HG02943 (cell line): ENCODE measurements around the gene NUDT8.
"Not testable (repeated sequence)": the region's sequence is repeated elsewhere in the genome, so short reads cannot be mapped to it uniquely, and the experiment has no call there.

Experiments
- ATAC-seq: cut with Tn5 transposase; IDR thresholded peaks from one replicate; pipeline ENCODE4 v1.9.1; 2021; ENCODE audit warnings: mild to moderate bottlenecking, low read depth, moderate library complexity; ENCODE audit not compliant: unreplicated experiment

The NUDT8 gene

GRCh38 chr11:67596753-67597300 is 32.9 kb downstream of the NUDT8 start:
- ATAC-seq, result no peak

GRCh38 chr11:67594480-67594879 is 35.3 kb downstream of the NUDT8 start:
- ATAC-seq, result no peak

- ATAC-seq, result no peak
Observed at GRCh38 chr11:67593565-67593905, 36.2 kb downstream of the NUDT8 start.

GRCh38 chr11:67592880-67593564 is 36.7 kb downstream of the NUDT8 start:
- no peak for ATAC-seq

- not testable (repeated sequence) for ATAC-seq
Observed at GRCh38 chr11:67588899-67589415, 40.8 kb downstream of the NUDT8 start.

GRCh38 chr11:67588136-67588503 is 41.6 kb downstream of the NUDT8 start:
- ATAC-seq, result no peak

- ATAC-seq, result no peak
Observed at GRCh38 chr11:67586568-67587250, 43.0 kb downstream of the NUDT8 start.

- ATAC-seq, result no peak
Observed at GRCh38 chr11:67585911-67586310, 43.8 kb downstream of the NUDT8 start.

GRCh38 chr11:67584881-67585873 is 44.6 kb downstream of the NUDT8 start:
- no peak for ATAC-seq

GRCh38 chr11:67584205-67584880 is 45.4 kb downstream of the NUDT8 start:
- ATAC-seq, result peak; percentile 5

- ATAC-seq, result peak; percentile 47
Observed at GRCh38 chr11:67583247-67584204, 46.2 kb downstream of the NUDT8 start, which contains the start of gene GSTP1. GSTP1 (plus strand) TSS chr11:67583812; CDS start chr11:67583844, 32 bp downstream.

- no peak for ATAC-seq
Observed at GRCh38 chr11:67582011-67582410, 47.7 kb downstream of the NUDT8 start.

- no peak for ATAC-seq
Observed at GRCh38 chr11:67581469-67581868, 48.3 kb downstream of the NUDT8 start.

GRCh38 chr11:67577951-67578350 is 51.8 kb downstream of the NUDT8 start:
- no peak for ATAC-seq
